ENCODE data around the gene FOXN3.

DNA sequence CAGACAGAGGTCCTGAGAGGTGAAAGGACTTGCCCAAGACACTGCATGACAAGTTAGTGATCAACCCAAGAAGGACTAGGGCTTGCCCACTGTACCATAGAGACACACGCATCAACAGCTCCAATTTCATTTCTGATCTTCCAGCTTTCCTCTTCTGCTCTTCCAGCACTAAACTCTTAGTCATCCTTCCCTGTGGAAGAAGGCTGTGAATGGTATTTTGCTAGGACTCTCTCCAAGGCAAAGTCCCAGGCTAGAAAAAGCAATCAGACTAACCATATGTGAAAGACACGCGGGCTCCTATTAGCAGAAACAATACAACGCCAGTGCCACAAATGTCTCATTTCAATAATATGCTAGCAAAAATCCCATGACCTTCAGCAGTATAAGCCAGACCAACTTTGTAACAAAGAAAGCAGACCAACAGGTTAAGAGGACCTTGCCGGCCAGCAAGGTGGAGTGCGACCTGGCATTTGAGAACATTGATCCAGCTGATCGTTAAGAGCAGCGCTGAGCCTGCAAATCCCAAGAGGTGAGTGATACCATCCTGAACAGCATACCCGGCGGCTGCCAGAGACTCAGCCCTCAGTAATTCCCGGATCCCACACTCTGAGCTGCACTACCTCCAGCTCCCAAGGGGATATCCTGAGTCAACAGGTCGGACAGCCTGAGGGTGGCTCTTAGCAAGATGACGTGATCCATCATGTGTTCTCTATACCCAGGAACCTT, 132.5 kb downstream of the FOXN3 start:
- TF ChIP-seq, protein P1, sequence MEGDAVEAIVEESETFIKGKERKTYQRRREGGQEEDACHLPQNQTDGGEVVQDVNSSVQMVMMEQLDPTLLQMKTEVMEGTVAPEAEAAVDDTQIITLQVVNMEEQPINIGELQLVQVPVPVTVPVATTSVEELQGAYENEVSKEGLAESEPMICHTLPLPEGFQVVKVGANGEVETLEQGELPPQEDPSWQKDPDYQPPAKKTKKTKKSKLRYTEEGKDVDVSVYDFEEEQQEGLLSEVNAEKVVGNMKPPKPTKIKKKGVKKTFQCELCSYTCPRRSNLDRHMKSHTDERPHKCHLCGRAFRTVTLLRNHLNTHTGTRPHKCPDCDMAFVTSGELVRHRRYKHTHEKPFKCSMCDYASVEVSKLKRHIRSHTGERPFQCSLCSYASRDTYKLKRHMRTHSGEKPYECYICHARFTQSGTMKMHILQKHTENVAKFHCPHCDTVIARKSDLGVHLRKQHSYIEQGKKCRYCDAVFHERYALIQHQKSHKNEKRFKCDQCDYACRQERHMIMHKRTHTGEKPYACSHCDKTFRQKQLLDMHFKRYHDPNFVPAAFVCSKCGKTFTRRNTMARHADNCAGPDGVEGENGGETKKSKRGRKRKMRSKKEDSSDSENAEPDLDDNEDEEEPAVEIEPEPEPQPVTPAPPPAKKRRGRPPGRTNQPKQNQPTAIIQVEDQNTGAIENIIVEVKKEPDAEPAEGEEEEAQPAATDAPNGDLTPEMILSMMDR (IDR thresholded peaks at IDR 0.05), result no peak
- no peak for TF ChIP-seq POLR2A (IDR thresholded peaks at IDR 0.05)

Measured in ovary (tissue), 3 donors.